Activated T-cell treated with anti-CD3 and anti-CD28 coated beads, Interleukin-2, amount 50 U/mL, for 1 hour (primary cell): ENCODE results near the gene SYNJ1.
"Not testable (repeated sequence)": the region's sequence is repeated elsewhere in the genome, so short reads cannot be mapped to it uniquely, and the experiment has no call there.

Source experiments
- DNase-seq: peaks from one replicate; pipeline ENCODE4 v3.0.0-alpha.2; 2020

SYNJ1 gene

DNA sequence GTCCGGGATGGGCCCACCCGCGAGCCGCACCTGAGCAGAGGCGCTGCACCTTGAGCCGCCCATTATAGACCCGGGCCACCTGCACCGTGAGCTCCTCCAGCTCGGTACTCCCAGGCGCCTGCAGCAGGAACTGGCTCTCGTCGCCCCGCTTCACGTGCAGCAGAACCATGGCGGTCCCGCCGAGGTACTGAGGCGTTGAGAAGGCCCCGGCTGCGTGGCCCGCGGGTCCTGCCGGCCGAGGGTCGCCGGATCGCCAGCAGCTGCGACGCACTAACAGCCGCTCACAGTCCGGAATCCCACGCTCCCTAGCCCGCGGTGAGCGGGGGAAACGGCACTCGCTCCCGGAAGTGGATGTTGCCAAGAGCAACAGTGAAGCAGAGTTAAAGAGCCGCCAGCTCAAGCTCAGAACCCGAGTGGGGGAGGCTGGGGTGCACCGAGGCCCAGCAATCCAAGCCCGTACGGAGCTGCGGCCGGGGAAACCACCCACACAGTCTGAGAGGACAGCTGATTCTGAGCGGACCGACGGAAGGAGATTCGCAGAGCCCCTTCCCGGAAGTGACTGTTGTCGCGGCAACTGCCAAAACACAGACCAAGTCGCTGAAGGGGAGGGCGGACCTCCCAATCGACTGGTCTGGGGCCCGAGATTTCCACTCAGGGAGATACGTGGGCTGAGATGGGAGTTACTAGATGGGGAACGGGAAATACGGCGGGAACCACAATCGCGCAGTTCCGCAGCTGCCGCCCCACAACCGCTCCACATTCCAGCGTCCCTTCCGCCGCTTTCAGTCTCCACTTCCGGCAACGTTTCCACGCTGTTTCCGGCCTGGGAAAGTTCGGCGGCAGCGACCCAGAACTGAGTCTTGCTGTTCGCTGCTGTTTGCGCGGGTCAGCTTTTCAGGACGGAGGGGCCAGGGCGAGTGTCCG, 115.5 kb downstream of the SYNJ1 start, which contains the start of gene CFAP298:
CFAP298 (minus strand) TSS at position 303 of the 924 bp plus-strand sequence; CDS start at position 169, 134 bp downstream.
- peak; percentile 89 for DNase-seq

DNA sequence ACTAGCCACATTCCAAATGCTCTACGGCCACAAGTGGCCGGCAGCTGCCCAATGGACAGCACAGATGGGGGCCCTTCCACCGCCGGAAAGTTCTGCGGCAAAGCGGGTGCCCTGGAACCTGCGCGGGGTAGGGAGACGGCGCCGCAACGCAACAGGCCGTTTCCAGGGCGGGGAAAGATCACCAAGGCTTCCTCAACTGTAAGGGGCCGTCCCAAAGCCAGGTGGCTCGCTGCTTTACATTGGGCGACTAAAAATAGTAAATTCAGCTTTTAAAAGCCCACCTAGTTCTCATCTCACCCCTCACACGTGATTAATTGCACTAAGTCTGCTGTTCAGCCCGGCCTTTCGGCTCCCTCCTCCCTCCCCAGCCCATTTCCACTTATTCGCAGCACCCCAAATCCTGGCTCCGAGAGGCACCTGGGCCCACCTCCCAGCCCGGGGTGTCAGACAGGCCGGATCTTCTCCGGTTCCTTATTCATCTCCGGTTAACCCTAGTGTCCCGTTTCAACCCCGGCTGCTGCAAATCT, 116.3 kb downstream of the SYNJ1 start:
- DNase-seq: peak; percentile 38

DNA sequence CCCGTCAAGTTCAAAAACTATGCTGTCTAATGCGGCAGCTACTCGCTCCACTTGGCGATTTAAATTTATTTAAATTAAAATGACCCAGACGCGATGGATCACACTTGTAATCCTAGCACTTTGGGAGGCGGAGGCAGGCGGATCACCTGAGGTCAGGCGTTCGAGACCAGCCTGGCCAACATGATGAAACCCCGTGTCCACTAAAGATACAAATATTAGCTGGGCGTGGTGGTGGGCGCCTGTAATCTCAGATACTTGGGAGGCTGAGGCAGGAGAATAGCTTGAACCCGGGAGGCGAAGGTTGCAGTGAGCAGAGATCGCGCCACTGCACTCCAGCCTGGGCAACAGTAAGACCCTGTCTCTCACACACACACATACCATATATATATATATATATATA, 116.9 kb downstream of the SYNJ1 start:
- DNase-seq: not testable (repeated sequence)

DNA sequence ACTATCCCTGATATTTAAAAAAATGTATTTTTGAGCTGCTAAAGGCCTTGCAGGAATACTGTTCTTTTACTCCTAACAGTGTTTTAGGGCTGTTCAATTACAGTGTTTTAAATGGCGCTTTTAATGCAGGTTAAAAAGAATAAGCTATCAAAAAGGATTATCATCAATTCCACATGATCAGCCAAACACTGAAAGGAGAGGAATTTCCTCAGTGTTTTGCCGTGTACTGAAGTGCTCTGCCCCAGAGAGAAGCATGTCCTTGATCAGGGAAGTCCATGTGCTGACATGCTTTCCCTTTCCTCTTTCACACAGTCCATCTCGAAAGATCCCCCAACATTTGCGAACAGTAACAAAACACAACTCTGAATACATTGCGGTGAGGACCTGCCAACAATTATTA, 119.0 kb downstream of the SYNJ1 start:
- no peak for DNase-seq

DNA sequence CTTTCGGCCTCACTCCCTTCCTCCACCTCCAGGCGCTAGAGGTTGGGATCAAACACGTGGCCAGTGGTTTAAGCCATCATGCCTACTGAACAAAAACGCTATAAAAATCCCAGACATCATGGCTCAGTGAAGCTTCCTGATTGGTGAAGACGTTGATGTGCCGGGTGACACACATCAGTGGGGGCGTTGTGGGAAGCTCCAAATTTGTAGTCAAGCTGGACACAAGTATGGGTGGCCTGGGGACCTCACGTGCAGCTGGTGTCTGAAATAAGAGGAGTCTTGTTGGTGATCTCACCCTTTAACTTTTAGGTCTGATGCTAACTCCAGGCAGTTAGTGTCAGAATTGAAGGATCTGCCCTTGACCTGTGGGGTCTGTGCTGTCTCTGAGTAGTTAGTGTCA, 122.3 kb downstream of the SYNJ1 start:
- no peak for DNase-seq

DNA sequence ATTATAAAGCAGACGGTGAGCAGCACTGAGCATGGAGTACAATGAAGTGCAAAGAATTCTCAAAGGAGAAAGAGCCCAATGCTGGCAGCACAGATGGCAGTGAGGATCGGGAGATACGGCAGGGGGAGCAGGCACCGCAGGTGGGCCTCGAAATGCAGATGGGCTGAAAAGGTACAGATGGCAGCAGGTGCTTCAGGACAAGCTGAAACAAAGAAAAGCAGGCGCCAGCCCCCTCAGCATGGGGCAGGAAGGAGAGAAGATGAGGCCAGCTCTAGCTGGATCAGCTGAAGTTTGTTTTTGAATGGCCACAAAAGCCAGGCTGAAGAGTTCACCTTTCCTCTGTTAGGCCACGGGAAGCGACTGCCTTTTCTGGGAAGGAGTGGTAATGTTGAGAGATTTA, 123.3 kb downstream of the SYNJ1 start:
- DNase-seq: no peak

DNA sequence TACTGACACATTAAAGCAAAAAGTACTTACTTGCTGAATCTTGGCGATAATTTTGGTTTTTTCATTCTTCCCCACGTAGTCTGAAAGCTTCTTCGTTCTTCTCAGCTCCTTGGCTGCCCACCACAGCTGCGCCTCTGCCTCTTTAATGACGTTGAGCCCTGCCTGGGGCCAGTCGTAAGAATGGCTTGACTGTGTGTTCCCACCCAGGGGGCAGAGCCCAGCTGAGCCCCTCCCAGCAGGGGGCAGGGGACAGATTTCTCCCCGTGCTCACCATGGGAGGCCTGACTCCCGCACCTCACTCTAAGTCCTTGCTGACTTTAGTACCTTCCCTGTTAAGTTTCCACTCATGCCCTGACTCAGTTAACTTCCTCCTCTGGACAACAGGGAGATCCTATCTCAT, 124.7 kb downstream of the SYNJ1 start:
- DNase-seq: no peak

DNA sequence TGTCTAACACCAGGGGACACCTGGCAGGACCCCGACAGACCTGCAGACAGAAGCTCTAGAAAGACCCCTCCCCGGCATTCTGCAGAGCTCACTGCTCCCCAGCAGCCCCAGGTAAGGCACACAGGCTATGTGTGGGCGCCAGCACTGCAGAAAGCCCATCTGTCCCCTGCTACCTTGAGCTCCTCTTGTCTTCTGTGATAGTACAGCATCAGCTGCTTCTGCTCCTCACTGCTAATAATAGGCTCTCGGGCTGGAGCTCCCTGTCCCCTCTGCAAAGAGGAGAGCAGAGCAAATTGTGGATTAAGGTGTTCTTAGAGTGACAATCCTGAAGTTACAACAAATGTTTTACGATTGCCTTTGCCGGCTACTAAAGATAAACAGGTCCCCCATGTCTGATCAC, 125.7 kb downstream of the SYNJ1 start:
- DNase-seq: no peak

DNA sequence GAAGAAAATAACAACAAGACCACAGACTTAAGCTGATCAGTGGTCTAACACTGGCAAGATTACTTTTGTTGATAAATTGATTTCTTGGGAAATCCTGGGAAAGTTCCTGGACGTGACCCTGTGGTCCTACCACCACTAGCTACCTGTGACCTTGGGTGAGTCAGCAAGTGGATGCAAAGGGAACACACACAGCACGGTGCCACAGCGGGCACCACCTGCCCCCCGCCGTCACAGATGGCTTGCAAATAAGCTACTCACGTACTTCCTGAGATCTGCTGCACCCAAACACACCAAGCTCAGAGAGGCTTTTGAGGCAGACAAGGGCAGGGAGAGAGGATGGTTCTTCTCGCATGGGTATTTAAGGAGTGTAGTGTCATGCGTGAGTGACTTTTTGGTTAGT, 128.3 kb downstream of the SYNJ1 start:
- DNase-seq: no peak

DNA sequence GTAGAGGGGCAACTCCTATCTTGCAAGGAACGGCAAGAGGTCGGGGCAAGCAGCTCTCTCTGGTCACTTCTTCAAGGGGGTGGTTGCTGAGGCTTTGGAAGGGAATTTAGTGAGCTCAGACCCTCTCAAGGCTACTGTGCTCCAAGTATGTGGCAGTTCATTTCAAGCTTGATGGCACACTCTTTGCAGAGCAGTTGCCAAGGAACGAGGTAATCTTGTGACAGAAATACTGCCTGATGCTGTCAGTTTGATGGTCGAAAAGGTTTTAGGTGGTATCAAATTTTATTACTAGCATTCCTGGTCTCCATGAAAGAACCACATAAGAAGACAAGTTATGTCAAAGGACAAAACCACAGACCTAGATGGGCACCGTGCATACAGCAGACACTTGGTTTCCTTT, 128.7 kb downstream of the SYNJ1 start:
- no peak for DNase-seq

DNA sequence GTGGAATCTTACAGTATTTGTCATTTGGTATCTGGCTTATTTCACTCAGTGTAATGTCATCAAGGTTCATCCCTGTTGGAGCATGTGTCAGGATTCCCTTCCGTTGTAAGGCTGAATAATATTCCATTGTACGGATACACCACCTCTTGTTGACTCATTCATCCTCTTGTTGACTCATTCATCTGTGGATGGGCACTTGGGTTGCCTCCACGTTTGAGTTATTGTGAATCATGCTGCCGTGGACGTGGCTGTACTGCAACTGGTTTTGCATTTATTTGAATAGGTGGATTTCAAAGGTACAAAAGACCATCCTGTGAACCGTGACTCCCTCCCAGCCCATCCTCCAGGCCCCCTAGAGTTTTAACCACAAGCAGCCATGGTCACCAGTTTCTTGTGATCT, 130.6 kb downstream of the SYNJ1 start:
- DNase-seq: no peak

DNA sequence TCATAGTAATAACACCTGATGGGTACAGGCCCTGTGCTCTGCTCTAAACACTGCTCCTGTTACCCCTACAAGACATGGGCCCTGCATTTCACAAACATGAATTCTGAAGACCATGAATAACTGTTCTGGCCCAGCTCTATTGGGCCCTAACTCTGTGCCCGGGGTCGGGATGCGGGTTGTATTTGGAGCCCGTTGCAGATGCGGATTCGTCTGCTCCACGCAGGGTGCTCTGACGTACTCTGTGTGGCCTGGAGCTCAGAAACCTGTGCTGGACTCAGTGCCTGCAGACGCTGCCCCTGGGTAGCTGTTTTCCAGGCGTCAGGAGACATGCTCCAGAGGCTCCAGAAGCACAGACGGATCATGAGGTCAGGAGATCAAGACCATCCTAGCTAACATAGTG, 132.4 kb downstream of the SYNJ1 start:
- DNase-seq: no peak

DNA sequence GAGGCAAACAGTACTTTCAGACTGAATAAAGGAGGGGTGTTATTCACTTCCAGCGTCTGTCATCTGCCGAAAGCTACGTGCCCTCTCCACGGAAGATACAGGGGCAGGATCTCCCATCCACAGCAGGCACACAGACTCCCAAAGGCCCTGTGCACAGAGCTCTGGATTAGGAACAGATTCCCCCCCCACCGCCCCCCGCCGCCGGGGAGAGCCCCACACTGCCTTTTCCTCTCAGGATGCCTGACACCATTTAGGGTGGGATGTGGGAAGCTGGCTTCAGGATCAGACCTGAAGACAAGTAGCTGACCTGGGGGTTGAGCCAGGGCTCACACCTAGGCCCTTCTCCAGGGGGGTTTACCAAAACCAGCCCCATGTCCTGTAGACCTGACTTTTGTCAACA, 134.1 kb downstream of the SYNJ1 start:
- DNase-seq: no peak

DNA sequence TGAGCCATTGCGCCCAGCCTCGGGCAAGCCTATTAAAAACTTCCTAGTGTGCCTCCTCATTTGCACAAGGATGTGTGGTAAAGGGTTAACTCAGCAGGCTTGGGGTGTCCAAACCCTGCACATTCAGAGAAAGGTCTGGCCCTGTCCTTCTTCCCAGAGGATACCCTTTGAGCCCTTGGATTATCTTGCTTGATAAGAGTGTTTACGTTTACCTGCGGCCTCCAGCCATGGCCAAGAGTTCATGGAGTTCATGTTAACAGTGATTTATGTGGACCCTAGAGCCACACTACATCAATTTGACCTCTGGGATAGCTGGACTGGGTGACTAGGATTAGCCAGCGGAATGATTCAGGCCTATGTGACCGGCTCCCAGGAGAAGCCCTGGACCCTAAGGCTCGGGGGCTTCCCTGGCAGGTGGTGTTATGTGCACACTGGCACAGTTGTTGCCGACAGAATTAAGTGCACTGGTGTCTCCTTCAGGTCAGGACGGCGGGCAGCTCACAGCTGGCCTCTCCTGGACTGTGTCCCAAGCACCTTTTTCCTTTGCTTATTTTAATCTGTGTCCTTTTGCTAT, 134.8 kb downstream of the SYNJ1 start:
- DNase-seq: no peak

DNA sequence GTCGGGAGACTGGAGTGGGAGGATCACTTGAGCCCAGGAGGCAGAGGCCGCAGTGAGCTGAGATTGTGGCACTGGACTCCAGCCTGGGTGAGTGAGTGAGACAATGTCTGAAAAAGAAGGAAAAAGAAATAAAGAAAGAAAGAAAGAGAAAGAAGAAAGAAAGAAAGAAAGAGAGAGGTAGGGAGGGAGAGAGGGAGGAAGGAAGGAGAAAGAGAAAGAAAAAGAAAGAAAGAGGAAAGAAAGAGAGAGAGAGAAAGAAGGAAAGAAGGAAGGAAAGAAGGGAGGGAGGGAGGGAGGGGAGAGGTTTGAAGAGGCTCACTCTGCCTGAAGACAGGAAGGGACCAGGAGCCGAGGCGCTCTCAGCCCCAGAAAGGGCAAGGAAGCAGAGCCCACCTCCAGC, 137.7 kb downstream of the SYNJ1 start:
- DNase-seq: no peak

DNA sequence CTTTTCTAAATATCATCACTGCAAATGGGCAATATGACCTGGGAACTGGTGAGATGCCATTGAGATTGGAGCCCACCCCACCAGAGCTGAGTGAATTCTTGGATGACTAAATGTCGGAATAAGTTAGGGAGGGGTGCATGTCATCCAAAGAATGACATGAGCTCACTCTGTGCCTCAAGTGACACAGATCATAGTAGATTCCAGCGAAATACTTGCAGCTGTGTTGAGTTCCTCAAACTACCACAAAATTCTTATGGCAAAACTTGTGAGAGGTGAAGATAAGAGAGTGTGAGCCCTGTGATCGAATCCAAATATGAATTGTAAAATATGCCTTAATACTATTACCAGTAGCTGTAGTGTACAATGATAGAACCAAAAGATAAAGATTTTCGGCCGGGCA, 140.2 kb downstream of the SYNJ1 start:
- DNase-seq: no peak

DNA sequence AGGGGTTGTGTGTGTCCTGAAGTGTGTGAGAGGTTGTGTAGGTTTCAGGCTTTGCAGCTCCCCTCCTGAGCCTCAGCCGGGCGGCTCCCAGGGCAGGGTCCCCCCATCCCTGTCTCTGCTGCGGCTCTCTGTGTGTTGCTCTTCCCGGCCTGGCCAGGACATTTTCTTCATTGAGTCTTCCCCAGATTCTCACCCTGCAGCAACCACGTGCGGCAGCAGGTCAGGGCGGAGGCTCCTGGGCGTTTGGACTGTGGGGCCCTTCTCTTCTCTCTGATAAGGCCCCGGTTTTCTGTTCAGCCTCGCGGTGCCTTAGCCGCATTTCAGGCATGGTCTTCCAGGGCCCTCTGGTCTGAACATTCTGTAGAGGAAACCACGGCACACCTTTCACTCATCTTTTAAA, 140.7 kb downstream of the SYNJ1 start:
- DNase-seq: no peak

DNA sequence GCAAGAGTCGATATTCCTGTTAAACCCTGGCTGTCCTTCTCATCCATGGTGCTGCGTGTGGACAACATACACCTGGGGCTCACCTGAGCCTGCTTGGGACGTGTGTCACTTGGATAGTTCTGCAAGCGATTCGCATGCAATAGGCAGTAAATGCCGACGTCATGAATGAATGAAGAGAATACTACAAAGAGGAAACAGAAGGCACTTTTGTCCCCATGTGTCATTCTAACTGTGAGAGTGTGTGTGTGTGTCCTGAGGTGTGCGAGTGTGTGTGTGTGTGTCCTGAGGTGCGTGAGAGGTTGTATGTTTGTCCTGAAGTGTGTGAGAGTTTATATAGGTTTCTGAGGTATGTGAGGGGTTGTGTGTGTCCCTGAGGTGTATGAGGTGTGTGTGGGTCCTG, 141.8 kb downstream of the SYNJ1 start:
- no peak for DNase-seq

DNA sequence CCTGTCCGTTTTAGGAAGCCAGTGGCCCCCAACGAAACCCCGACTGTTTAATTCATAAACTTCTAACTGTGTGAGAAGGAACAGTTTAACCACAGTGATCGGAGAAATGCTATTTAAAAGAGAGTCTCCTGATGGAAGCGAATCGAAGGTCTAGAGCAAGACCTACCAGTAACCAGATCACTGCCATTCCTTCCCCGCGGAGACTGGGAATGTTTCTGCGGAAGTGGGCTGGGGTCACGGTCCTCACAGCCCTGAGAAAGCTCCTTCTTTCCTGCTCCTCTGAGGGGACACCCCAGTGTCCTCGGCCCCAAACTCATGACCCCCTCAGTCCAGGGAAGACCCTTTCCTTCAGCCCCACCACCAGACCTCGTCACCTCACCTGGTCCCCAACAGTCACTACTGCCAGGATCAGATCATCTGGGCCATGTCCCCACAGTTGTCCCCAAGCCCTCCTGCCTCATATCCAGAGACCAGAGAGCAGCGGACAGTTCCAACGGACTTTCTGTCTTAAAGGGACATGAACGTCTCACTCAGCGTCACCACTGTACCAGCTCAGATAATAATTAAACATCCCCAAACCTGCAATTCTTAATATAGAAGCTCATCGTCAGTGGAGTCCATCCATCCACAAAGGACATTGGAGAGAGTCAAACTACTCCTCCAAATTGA, 142.6 kb downstream of the SYNJ1 start, which contains the start of gene TCP10L:
TCP10L (minus strand) TSS at position 482 of the 669 bp plus-strand sequence. CDS start 1,219 bp downstream, outside the sequence.
- no peak for DNase-seq

DNA sequence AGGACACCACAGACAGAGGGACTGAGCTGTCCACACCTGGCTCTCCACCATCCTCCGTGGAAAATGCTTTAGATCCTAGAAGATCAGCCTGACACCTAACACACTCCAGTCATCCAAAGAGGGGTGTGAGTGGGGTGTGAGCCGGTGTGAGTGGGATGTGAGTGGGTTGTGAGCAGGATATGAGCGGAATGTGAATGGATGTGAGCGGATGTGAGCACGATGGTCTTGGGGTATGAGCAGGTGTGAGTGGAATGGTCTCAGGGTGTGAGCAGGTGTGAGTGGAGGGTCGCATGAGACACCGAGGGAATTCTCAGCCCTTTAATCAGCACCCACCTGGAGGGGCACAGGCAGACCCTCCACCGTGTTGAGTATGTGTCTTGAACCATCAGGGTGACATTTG, 143.3 kb downstream of the SYNJ1 start:
- DNase-seq: no peak

DNA sequence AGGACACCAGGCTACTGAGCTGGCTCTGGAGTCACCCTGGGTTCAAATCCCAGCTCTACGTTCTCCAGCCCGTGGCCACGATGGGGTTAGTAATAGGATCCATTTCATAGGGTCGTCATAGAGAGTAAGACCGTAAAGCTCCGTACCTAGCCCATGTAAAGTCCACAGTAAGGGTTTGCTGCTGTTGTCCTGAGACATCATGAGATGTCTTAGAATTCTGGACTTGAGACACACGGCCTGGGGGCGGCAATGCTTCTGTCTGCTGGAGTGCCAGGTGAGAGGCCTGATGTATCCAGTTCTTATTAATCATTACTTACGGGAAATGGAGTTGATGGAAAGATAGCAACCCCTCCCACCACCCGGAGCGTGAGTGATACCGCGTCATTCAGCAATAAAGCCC, 146.1 kb downstream of the SYNJ1 start:
- no peak for DNase-seq

DNA sequence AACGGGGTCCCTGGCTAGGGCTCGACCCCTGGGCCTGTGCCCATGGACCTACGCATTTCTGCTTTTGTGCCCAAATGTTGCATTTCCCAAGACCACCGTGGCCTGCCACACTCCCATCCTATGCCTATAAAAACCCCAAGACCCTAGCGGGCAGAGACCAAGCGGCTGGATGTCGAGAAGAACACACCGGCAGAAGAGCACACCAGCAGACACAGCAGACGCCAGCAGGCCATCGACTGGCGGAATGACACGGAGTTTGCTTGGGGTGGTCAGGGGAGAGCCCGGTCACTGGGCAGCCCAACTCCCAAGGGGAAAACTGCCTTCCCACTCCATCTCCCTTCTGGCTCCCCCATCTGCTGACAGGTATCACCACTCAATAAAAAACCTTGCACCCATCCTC, 146.9 kb downstream of the SYNJ1 start:
- DNase-seq: no peak
